LNCaP clone FGC (cell line): ENCODE measurements around the gene EIF2AK3.

ENCODE experiments used
- DNase-seq: peaks from one replicate; pipeline ENCODE4 v3.0.0-alpha.2; 2011; ENCODE audit warnings: low read depth
- H3K4me3 ChIP-seq: 2 replicates; pipeline ENCODE4 v1.5.1; 2011; ENCODE audit warnings: mild to moderate bottlenecking, low read depth, low read length, control low read depth
- TF ChIP-seq, protein P1 (sequence below): IDR thresholded peaks from 2 replicates; pipeline ENCODE4 v1.5.1; 2012; ENCODE audit warnings: mild to moderate bottlenecking; ENCODE audit not compliant: control insufficient read depth, insufficient read depth; ENCODE audit errors: extremely low read depth

Gene EIF2AK3

DNA sequence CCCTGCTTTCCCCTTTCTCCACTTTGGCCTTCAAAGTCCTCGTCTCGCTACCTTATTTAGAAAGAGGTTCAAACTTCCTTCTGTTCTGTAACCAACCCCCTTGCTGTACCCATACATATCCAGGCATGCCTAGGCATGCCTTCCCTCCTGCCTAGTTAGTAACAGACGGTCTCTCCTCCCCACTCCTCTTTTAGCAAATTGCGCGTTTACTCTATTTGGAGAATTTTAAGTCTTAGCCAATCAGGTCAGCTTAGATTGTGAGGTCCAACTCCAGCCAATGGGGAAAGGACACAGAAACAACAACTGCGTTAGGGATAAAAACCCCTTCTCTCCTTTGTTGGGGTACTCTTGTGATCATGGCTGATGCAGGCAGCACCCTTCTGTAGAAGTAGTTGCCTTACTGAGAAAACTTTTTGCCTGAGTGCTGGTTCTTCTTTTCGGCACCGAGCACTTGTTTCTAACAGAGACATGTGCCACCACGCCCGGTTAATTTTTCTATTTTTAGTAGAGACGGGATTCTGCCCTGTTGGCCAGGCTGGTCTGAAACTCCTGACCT lies 88.8 kb downstream of the EIF2AK3 start:
- no peak for DNase-seq
- H3K4me3 ChIP-seq = no peak overlapping the region
- TF ChIP-seq, protein P1, sequence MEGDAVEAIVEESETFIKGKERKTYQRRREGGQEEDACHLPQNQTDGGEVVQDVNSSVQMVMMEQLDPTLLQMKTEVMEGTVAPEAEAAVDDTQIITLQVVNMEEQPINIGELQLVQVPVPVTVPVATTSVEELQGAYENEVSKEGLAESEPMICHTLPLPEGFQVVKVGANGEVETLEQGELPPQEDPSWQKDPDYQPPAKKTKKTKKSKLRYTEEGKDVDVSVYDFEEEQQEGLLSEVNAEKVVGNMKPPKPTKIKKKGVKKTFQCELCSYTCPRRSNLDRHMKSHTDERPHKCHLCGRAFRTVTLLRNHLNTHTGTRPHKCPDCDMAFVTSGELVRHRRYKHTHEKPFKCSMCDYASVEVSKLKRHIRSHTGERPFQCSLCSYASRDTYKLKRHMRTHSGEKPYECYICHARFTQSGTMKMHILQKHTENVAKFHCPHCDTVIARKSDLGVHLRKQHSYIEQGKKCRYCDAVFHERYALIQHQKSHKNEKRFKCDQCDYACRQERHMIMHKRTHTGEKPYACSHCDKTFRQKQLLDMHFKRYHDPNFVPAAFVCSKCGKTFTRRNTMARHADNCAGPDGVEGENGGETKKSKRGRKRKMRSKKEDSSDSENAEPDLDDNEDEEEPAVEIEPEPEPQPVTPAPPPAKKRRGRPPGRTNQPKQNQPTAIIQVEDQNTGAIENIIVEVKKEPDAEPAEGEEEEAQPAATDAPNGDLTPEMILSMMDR = no peak

DNA sequence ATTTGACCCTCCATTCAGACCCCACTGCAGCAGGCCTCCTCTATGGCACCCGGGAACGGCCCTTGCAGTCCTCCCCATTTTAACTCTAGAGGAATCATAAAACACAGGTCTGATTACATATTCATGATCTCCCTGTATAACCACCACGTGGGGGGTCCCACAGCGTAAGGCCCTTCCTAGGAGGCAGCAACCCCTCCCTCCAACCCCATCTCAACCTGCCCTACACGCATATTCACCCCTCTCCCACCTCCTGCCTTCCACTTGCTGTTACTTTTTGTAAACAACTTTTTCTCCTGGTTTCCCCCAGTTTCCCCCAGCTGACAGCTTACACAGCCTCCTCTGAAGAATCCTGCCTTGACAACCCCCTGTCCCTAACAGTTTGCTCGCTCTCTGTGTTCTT lies 89.6 kb downstream of the EIF2AK3 start:
- TF ChIP-seq, protein P1 = no peak
- no peak for DNase-seq
- H3K4me3 ChIP-seq = no peak overlapping the region

DNA sequence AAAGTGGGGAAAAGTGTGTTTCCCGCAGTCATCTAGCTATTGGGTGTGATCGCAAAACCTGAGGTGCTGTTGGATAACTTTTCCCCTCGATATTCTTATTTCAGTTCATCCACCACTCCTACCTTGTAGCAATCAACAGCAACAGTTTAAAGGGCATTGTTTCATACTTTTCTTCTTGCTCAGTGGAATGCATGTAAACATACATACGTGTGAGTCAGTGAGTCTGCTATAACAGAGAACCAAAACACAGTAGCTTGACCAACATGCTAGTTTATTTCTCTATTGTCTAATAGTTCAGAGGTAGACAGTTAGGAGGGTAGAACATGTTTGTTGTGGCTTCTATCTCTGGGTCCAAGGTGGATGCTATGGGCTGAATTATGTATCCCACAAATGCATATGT lies 97.2 kb downstream of the EIF2AK3 start:
- no peak overlapping the region for H3K4me3 ChIP-seq
- TF ChIP-seq, protein P1 = no peak
- no peak for DNase-seq

DNA sequence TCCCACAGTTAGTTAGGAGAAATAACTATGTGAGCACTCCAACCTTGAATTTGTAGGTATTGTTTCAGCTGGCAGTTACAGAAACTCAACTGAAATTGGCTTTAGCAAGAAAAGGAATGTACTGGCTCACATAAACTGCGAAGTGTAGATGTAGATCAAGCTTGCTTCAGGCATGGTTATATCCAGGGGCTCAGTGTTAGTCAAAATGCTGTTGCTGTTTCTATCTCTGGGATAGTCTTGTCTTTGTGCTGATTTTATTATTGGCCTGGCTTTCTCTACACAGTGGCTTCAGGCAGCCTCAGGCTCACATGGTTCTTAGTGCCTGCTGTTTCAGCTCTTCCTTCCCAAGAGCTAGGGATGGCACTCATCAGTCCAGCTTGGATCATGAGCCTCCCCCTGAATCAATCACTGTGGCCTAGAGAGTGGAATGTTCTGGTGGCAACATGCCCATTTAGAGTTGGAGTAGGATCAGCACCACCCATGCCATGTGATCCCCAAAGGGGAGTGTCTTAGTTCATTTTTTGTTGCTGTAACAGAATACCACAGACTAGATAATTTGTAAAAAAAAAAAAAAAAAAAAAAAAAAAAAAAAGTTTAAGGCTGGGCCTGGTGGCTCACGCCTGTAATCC lies 105.7 kb downstream of the EIF2AK3 start:
- no peak overlapping the region for H3K4me3 ChIP-seq

DNA sequence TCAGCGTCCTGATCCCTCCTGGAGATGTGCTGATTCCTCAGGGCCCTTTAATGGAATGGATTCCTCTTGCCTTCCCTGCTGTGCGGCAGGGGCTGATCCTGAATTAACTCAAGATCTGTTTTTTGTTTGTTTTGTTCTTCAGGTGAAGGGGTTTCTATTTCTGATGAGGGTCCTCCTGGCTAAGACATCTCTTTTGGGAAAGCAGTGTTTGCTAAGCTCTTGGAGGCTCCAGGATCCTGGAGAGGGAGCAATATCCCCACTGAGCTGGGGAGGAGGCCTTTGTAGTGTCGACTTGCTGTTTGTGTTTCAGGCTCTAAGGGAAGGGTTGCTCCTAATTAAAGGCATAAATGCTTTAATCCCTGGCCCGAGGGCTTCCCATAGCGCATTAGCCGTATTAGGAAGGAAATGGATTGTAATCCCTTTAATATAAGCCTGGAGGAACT lies 109.5 kb downstream of the EIF2AK3 start:
- TF ChIP-seq, protein P1 = no peak
- no peak for DNase-seq

More for the DNA sequence above, 105.7 kb downstream of the EIF2AK3 start:
- TF ChIP-seq, protein P1 = no peak
- no peak for DNase-seq

More for the DNA sequence above, 109.5 kb downstream of the EIF2AK3 start:
- H3K4me3 ChIP-seq = no peak overlapping the region
